IMR-90 (cell line): Measurements from ENCODE around the gene NHSL1. TPM values are rescaled to one million over a fixed set of nuclear protein-coding genes. Genes with fewer than 3 reads are reported as not detected.
A peak's percentile ranks its signal among the peaks of the same experiment; 100 is the strongest.

Experiments used
- ATAC-seq: fragments of 200-7000 bp; cut with Tn5 transposase; 2 replicates; pipeline ENCODE4 v1.9.1; 2020; ENCODE audit warnings: low read depth, mild to moderate bottlenecking, moderate library complexity
- BruUV-seq: library from RNA; stranded (reverse); fragments of 400-500 nt; replicated peaks from 2 replicates; lab custom pipeline; 2021; lab: Mats Ljungman, UMichigan
- CTCF ChIA-PET: fragments of 300-600 bp; formaldehyde crosslinking; extraction: SDS; loops from one replicate; lab custom pipeline; 2021; ENCODE audit warnings: antibody characterized with exemption; lab: Yijun Ruan, JAX
- POLR2A ChIA-PET: fragments of 300-600 bp; sonication (Branson Sonifier 250); formaldehyde crosslinking; loops from one replicate; lab custom pipeline; 2022; ENCODE audit warnings: antibody characterized with exemption; ENCODE audit not compliant: unreplicated experiment; lab: Charles Lee
- DNase-seq: peaks from one replicate; pipeline ENCODE4 v3.0.0; 2013
- H2AFZ ChIP-seq: replicated peaks from 2 replicates; pipeline ENCODE3; 2013; ENCODE audit warnings: low read length, mild to moderate bottlenecking; ENCODE audit not compliant: poor library complexity
- H2AK5ac ChIP-seq: 2 replicates; pipeline ENCODE4 v1.6.1; 2013; ENCODE audit warnings: low read depth, low read length, inconsistent platforms
- H2AK9ac ChIP-seq: replicated peaks from 2 replicates; pipeline ENCODE3; 2013; ENCODE audit warnings: mild to moderate bottlenecking, low read depth, low read length, moderate library complexity; ENCODE audit not compliant: poor library complexity
- H2BK120ac ChIP-seq: 2 replicates; pipeline ENCODE4 v1.6.1; 2013; ENCODE audit warnings: low read depth, low read length, inconsistent platforms
- H2BK15ac ChIP-seq: 3 replicates; pipeline ENCODE4 v1.6.1; 2013; ENCODE audit warnings: low read depth, low read length, inconsistent platforms
- H2BK20ac ChIP-seq: 2 replicates; pipeline ENCODE4 v1.6.1; 2013; ENCODE audit warnings: low read depth, mild to moderate bottlenecking, inconsistent platforms, low read length, moderate library complexity
- H2BK5ac ChIP-seq: 2 replicates; pipeline ENCODE4 v1.6.1; 2013; ENCODE audit warnings: mild to moderate bottlenecking, low read depth, low read length, inconsistent platforms; ENCODE audit not compliant: poor library complexity, severe bottlenecking
- H3K14ac ChIP-seq: replicated peaks from 2 replicates; pipeline ENCODE4 v1.6.1; 2013; ENCODE audit warnings: low read depth, low read length, inconsistent platforms
- H3K18ac ChIP-seq: 2 replicates; pipeline ENCODE4 v1.6.1; 2013; ENCODE audit warnings: low read depth, low read length, control low read depth
- H3K23ac ChIP-seq: 2 replicates; pipeline ENCODE4 v1.6.1; 2013; ENCODE audit warnings: low read depth, low read length, inconsistent platforms
- H3K27ac ChIP-seq: 2 replicates; pipeline ENCODE4 v1.5.1; 2013; ENCODE audit warnings: mild to moderate bottlenecking, control low read depth, low read length; ENCODE audit not compliant: insufficient read depth
- H3K27me3 ChIP-seq: 2 replicates; pipeline ENCODE4 v1.6.1; 2013; ENCODE audit warnings: low read length; ENCODE audit not compliant: control insufficient read depth, insufficient read depth
- H3K36me3 ChIP-seq: 2 replicates; pipeline ENCODE4 v1.6.1; 2013; ENCODE audit warnings: low read length, mixed read lengths; ENCODE audit not compliant: control insufficient read depth, insufficient read depth
- H3K4ac ChIP-seq: 2 replicates; pipeline ENCODE4 v1.6.1; 2013; ENCODE audit warnings: low read depth, low read length, inconsistent platforms
- H3K4me1 ChIP-seq: 2 replicates; pipeline ENCODE4 v1.6.1; 2013; ENCODE audit warnings: low read length, mixed read lengths; ENCODE audit not compliant: control insufficient read depth, insufficient read depth
- H3K4me2 ChIP-seq: 2 replicates; pipeline ENCODE4 v1.6.1; 2013; ENCODE audit warnings: low read depth, mild to moderate bottlenecking, control low read depth, low read length, moderate library complexity
- H3K4me3 ChIP-seq: 2 replicates; pipeline ENCODE4 v1.5.1; 2013; ENCODE audit warnings: low read depth, mild to moderate bottlenecking, control low read depth, low read length, moderate library complexity; ENCODE audit not compliant: insufficient read depth
- H3K56ac ChIP-seq: 2 replicates; pipeline ENCODE4 v1.6.1; 2013; ENCODE audit warnings: low read length, inconsistent platforms; ENCODE audit not compliant: insufficient read depth; ENCODE audit errors: extremely low read depth
- H3K79me1 ChIP-seq, 2 experiments: 2 replicates each; pipeline ENCODE4 v1.6.1; 2013; ENCODE audit warnings: low read length in 2 of 2, inconsistent platforms in 1 of 2, low read depth in 1 of 2
- H3K9ac ChIP-seq: 2 replicates; pipeline ENCODE4 v1.6.1; 2013; ENCODE audit warnings: low read depth, low read length, control low read depth
- H3K9me1 ChIP-seq: 2 replicates; pipeline ENCODE4 v1.6.1; 2013; ENCODE audit warnings: low read length, inconsistent platforms; ENCODE audit not compliant: insufficient read depth
- H3K9me3 ChIP-seq: 2 replicates; pipeline ENCODE4 v1.6.1; 2013; ENCODE audit warnings: low read length; ENCODE audit not compliant: control insufficient read depth, insufficient read depth
- H4K20me1 ChIP-seq: 2 replicates; pipeline ENCODE4 v1.6.1; 2013; ENCODE audit warnings: low read length, inconsistent platforms; ENCODE audit not compliant: insufficient read depth
- H4K5ac ChIP-seq: 2 replicates; pipeline ENCODE4 v1.6.1; 2013; ENCODE audit warnings: mild to moderate bottlenecking, low read depth, low read length, control low read depth
- H4K8ac ChIP-seq, 2 experiments: 2 replicates each; pipeline ENCODE4 v1.6.1; 2013; ENCODE audit warnings: low read depth in 2 of 2, low read length in 2 of 2, control low read depth in 1 of 2, inconsistent platforms in 1 of 2
- H4K91ac ChIP-seq: 2 replicates; pipeline ENCODE4 v1.6.1; 2013; ENCODE audit warnings: low read depth, low read length, inconsistent platforms; ENCODE audit not compliant: insufficient read depth
- BHLHE40 ChIP-seq: fragments of 150-350 bp; IDR thresholded peaks from 2 replicates; pipeline ENCODE4 v1.6.1; 2016; ENCODE audit warnings: mild to moderate bottlenecking, low read depth, low read length
- CEBPB ChIP-seq: IDR thresholded peaks from 2 replicates; pipeline ENCODE4 v1.6.1; 2012; ENCODE audit warnings: low read depth, low read length, improper control_type of control experiment
- MAFK ChIP-seq: IDR thresholded peaks from 2 replicates; pipeline ENCODE4 v1.6.1; 2012; ENCODE audit warnings: low read depth, low read length, improper control_type of control experiment
- NFE2L2 ChIP-seq: fragments of 150-350 bp; IDR thresholded peaks from 2 replicates; pipeline ENCODE4 v1.6.1; 2016; ENCODE audit warnings: low read depth, mild to moderate bottlenecking, low read length
- WGBS, 2 experiments: methylation state at CpG; one replicate each; pipeline versions ENCODE4 v1.1.5 to v1.1.7; 2013; ENCODE audit warnings: missing lambda C conversion rate in 2 of 2; ENCODE audit not compliant: insufficient read length in 1 of 2; ENCODE audit errors: extremely low coverage in 2 of 2; 5-methylcytosine and 5-hydroxymethylcytosine counted together
- dilution Hi-C: fragments of 300-500 bp; cut with HindIII; formaldehyde crosslinking; loops from one replicate; pipeline ENCODE4 v1.14.3; 2018; ENCODE audit warnings: low sequenced_read_pairs; ENCODE audit not compliant: unreplicated experiment
- in situ Hi-C: fragments of 300-500 bp; cut with MboI; formaldehyde crosslinking; loops from 3 replicates; pipeline ENCODE4 v1.14.3; 2019; ENCODE audit warnings: low sequenced_read_pairs, inconsistent platforms, mixed read lengths
- intact Hi-C: fragments of 100-400 bp; cut with micrococcal nuclease; formaldehyde crosslinking; loops from 2 replicates; pipeline ENCODE4 v1.10.0; 2022
- polyA plus RNA-seq, 3 experiments: library from polyadenylated mRNA; depleted of rRNA; stranded (reverse); fragments of >200 nt; gene quantifications; 2 replicates each; pipeline ENCODE4 v1.2.3, GENCODE V29; 2012; ENCODE audit warnings: low replicate concordance in 1 of 3
- total RNA-seq: library from RNA; depleted of rRNA; stranded (reverse); fragments of >200 nt; gene quantifications from 2 replicates; pipeline ENCODE4 v1.2.3, GENCODE V29; 2012

Gene NHSL1
- total and polyA plus RNA-seq, 2 of the 4 experiments (the other 2 are of a cell fraction) = 5.6 to 7.2 TPM

GRCh38 chr6:138485005-138485545 is 14.2 kb downstream of the NHSL1 start:
- H4K8ac ChIP-seq = no peak overlapping the region
- dilution Hi-C loops (no loop called here), in situ Hi-C loops (no loop called here), intact Hi-C loops (no loop called here)
- H2AK5ac ChIP-seq = no peak overlapping the region
- H3K9ac ChIP-seq = no peak overlapping the region
- no peaks in the 10 kb centered on the region for H3K9me3 ChIP-seq
- H3K9me1 ChIP-seq = peaks cover 5% of the 10 kb centered on the region; the same call in 1 of the 2 replicates
- H3K36me3 ChIP-seq = 0 out of 2 replicates have a peak, but pooled peaks cover under 1% of the 10 kb centered on the region
- H4K20me1 ChIP-seq = no peaks in the 10 kb centered on the region
- no peak overlapping the region for H3K18ac ChIP-seq
- no TSS peak for BruUV-seq
- no peak overlapping the region for H2BK15ac ChIP-seq
- H4K5ac ChIP-seq = no peak overlapping the region
- POLR2A ChIA-PET = no interaction called here
- no peak overlapping the region for H3K4ac ChIP-seq
- TF ChIP-seq NFE2L2 = no peak
- TF ChIP-seq BHLHE40 = no peak
- no peak for TF ChIP-seq CEBPB
- TF ChIP-seq MAFK = 0 out of 2 replicates have a peak, but pooled peaks have one; percentile 3
- no peaks in the 10 kb centered on the region for H3K27me3 ChIP-seq
- ATAC-seq (peak; percentile 29; the same call in 1 of the 2 replicates), DNase-seq (peak; percentile 8)
- peaks cover 14 to 25% of the 10 kb centered on the region in 2 experiments; a peak in 2 of 4 replicates for H3K79me1 ChIP-seq
- H3K56ac ChIP-seq = no peak overlapping the region
- H2BK120ac ChIP-seq = no peak overlapping the region
- WGBS, 2 experiments = no CpG with 5 or more reads among the region's 11 CpGs
- no peak overlapping the region for H2BK5ac ChIP-seq
- H4K91ac ChIP-seq = no peak overlapping the region
- CTCF ChIA-PET = no interaction called here
- H3K14ac ChIP-seq = no peak overlapping the region
- H3K23ac ChIP-seq = no peak overlapping the region
- no peak overlapping the region for H2AFZ ChIP-seq
- no peak overlapping the region for H2BK20ac ChIP-seq
- H3K4me3 ChIP-seq = peak overlapping the region; percentile 6; the same call in 1 of the 2 replicates
- H2AK9ac ChIP-seq = no peak overlapping the region
- peak overlapping the region; percentile 84 for H3K4me2 ChIP-seq
- peaks cover 3% of the 10 kb centered on the region for H3K4me1 ChIP-seq
- no peak overlapping the region for H3K27ac ChIP-seq
